HCT116 (cell line): ENCODE data around the gene RLN3. TPM values are rescaled to one million over a fixed set of nuclear protein-coding genes. Genes with fewer than 3 reads are reported as not detected.

Source experiments
- ATAC-seq: fragments of 200-7000 bp; cut with Tn5 transposase; 2 replicates; pipeline ENCODE4 v1.9.1; 2020; ENCODE audit warnings: mild to moderate bottlenecking, moderate library complexity
- BruUV-seq: library from RNA; stranded (reverse); fragments of 400-500 nt; replicated peaks from 2 replicates; lab custom pipeline; 2021; lab: Mats Ljungman, UMichigan
- CTCF ChIA-PET: fragments of 300-600 bp; sonication (Branson Sonifier 250); formaldehyde crosslinking; loops from one replicate; lab custom pipeline; 2021; ENCODE audit warnings: antibody characterized with exemption; lab: Charles Lee
- POLR2A ChIA-PET: fragments of 300-600, 350-600 bp; sonication (Branson Sonifier 250); formaldehyde crosslinking; loops from one replicate; lab custom pipeline; 2021; ENCODE audit warnings: antibody characterized with exemption; lab: Charles Lee
- RAD21 ChIA-PET, 2 experiments: fragments of 300-600 bp; sonication (Branson Sonifier 250); formaldehyde crosslinking; loops; one replicate each; lab custom pipeline; 2023; ENCODE audit warnings: low total read pairs in 2 of 2; ENCODE audit not compliant: uncharacterized antibody in 2 of 2, unreplicated experiment in 2 of 2, low non-redundant PET in 1 of 2; lab: Charles Lee
- DNase-seq: peaks from one replicate; pipeline ENCODE4 v3.0.0-alpha.2; 2010; ENCODE audit warnings: low read depth, low spot score
- H2AFZ ChIP-seq: fragments of 200-600 bp; shearing (Covaris generic), sonication (generic); 2 replicates; pipeline ENCODE4 v1.6.1; 2017; ENCODE audit warnings: low read depth, mixed run types, mixed read lengths, antibody characterized with exemption, low read length; ENCODE audit not compliant: poor library complexity, severe bottlenecking
- H3K27ac ChIP-seq: 2 replicates; pipeline ENCODE4 v1.5.1; 2012; ENCODE audit warnings: low read depth, low read length
- H3K27me3 ChIP-seq: fragments of 200-600 bp; sonication (generic); 2 replicates; pipeline ENCODE4 v1.6.1; 2016; ENCODE audit warnings: mixed run types, low read length, mixed read lengths; ENCODE audit not compliant: insufficient read depth
- H3K36me3 ChIP-seq, 2 experiments: fragments of 200-500 bp in 1 of 2; fragments of 200-600 bp in 1 of 2; sonication (Bioruptor generic) in 1 of 2; sonication (generic) in 1 of 2; 2 replicates each; pipeline versions ENCODE4 v1.5.1 to v1.6.1; 2014 to 2016; ENCODE audit warnings: low read length in 2 of 2, inconsistent platforms in 1 of 2, mixed read lengths in 1 of 2, mixed run types in 1 of 2; ENCODE audit not compliant: insufficient read depth in 2 of 2, control insufficient read depth in 1 of 2
- H3K4me1 ChIP-seq, 2 experiments: fragments of 200-600 bp in 1 of 2; sonication (generic) in 1 of 2; 2 replicates each; pipeline versions ENCODE4 v1.5.1 to v1.6.1; 2012 to 2017; ENCODE audit warnings: low read length in 2 of 2, inconsistent platforms in 1 of 2, mild to moderate bottlenecking in 1 of 2, mixed read lengths in 1 of 2, mixed run types in 1 of 2, moderate library complexity in 1 of 2; ENCODE audit not compliant: insufficient read depth in 2 of 2, control insufficient read depth in 1 of 2
- H3K4me2 ChIP-seq: fragments of 200-600 bp; sonication (generic); 2 replicates; pipeline ENCODE4 v1.6.1; 2017; ENCODE audit warnings: mixed run types, low read length, mixed read lengths
- H3K4me3 ChIP-seq, 2 experiments: fragments of 200-600 bp in 1 of 2; sonication (generic) in 1 of 2; replicated peaks in 1 of 2; 2 replicates each; pipeline ENCODE4 v1.5.1; 2011 to 2016; ENCODE audit warnings: low read length in 2 of 2, control low read depth in 1 of 2, low read depth in 1 of 2, mild to moderate bottlenecking in 1 of 2, mixed read lengths in 1 of 2, mixed run types in 1 of 2
- H3K79me2 ChIP-seq: fragments of 200-600 bp; sonication (generic); 2 replicates; pipeline ENCODE4 v1.6.1; 2017; ENCODE audit warnings: mild to moderate bottlenecking, mixed run types, low read length, moderate library complexity, mixed read lengths; ENCODE audit not compliant: insufficient read depth
- H3K9ac ChIP-seq: fragments of 200-600 bp; sonication (generic); 2 replicates; pipeline ENCODE4 v1.6.1; 2016; ENCODE audit warnings: low read length, mixed read lengths
- H3K9me2 ChIP-seq: fragments of 200-600 bp; sonication (generic), shearing (Covaris generic); 2 replicates; pipeline ENCODE4 v1.6.1; 2017; ENCODE audit warnings: mixed run types, mild to moderate bottlenecking, moderate library complexity; ENCODE audit not compliant: insufficient read depth
- H3K9me3 ChIP-seq, 2 experiments: fragments of 200-500 bp in 1 of 2; fragments of 200-600 bp in 1 of 2; sonication (Bioruptor generic) in 1 of 2; sonication (generic) in 1 of 2; 2 replicates each; pipeline ENCODE4 v1.6.1; 2014 to 2017; ENCODE audit warnings: low read length in 2 of 2, mixed read lengths in 2 of 2, inconsistent platforms in 1 of 2, low read depth in 1 of 2, mild to moderate bottlenecking in 1 of 2, mixed run types in 1 of 2, moderate library complexity in 1 of 2; ENCODE audit not compliant: control insufficient read depth in 1 of 2, insufficient read depth in 1 of 2
- H4K20me1 ChIP-seq: fragments of 200-600 bp; sonication (generic), shearing (Covaris generic); 2 replicates; pipeline ENCODE4 v1.6.1; 2017; ENCODE audit warnings: mixed run types, mild to moderate bottlenecking, moderate library complexity; ENCODE audit not compliant: insufficient read depth
- CBX3 ChIP-seq: IDR thresholded peaks from 2 replicates; pipeline ENCODE4 v1.6.1; 2012; ENCODE audit warnings: low read depth
- CEBPB ChIP-seq: IDR thresholded peaks from 2 replicates; pipeline ENCODE4 v1.6.1; 2012; ENCODE audit warnings: low read depth
- CTCF ChIP-seq, 3 experiments: fragments of 200-600 bp in 1 of 3; sonication (generic) in 1 of 3; IDR thresholded peaks in 2 of 3; conservative IDR thresholded peaks in 1 of 3; 2 replicates each; pipeline ENCODE4 v1.5.1; 2012 to 2017; ENCODE audit warnings: low read depth in 2 of 3, low read length in 2 of 3, antibody characterized with exemption in 1 of 3, borderline replicate concordance in 1 of 3, control low read depth in 1 of 3, mild to moderate bottlenecking in 1 of 3, mixed read lengths in 1 of 3, mixed run types in 1 of 3, moderate library complexity in 1 of 3; ENCODE audit not compliant: insufficient read depth in 1 of 3
- EGR1 ChIP-seq: IDR thresholded peaks from 2 replicates; pipeline ENCODE4 v1.6.1; 2012; ENCODE audit warnings: low read depth
- ELF1 ChIP-seq: IDR thresholded peaks from 2 replicates; pipeline ENCODE4 v1.6.1; 2012; ENCODE audit warnings: low read depth, borderline replicate concordance
- EZH2 ChIP-seq: fragments of 200-600 bp; sonication (generic); IDR thresholded peaks from 2 replicates; pipeline ENCODE4 v1.6.1; 2017; ENCODE audit warnings: antibody characterized with exemption, mixed run types
- EZH2phosphoT487 ChIP-seq: fragments of 200-600 bp; IDR thresholded peaks from 2 replicates; pipeline ENCODE4 v1.6.1; 2018; ENCODE audit warnings: antibody characterized with exemption, borderline replicate concordance
- FOSL1 ChIP-seq: IDR thresholded peaks from 2 replicates; pipeline ENCODE4 v1.6.1; 2012; ENCODE audit warnings: low read depth
- JUND ChIP-seq: IDR thresholded peaks from 2 replicates; pipeline ENCODE4 v1.6.1; 2012
- MAX ChIP-seq: IDR thresholded peaks from 2 replicates; pipeline ENCODE4 v1.6.1; 2012
- POLR2AphosphoS5 ChIP-seq: IDR thresholded peaks from 2 replicates; pipeline ENCODE4 v1.6.1; 2011; ENCODE audit warnings: mild to moderate bottlenecking, low read depth, low read length, moderate library complexity
- REST ChIP-seq: IDR thresholded peaks from 2 replicates; pipeline ENCODE4 v1.6.1; 2012; ENCODE audit warnings: low read depth
- SIN3A ChIP-seq: IDR thresholded peaks from 2 replicates; pipeline ENCODE4 v1.6.1; 2012; ENCODE audit warnings: low read depth
- SP1 ChIP-seq: IDR thresholded peaks from 2 replicates; pipeline ENCODE4 v1.6.1; 2012; ENCODE audit warnings: low read depth
- SRF ChIP-seq: IDR thresholded peaks from 2 replicates; pipeline ENCODE4 v1.6.1; 2012; ENCODE audit warnings: low read depth
- TCF7L2 ChIP-seq: IDR thresholded peaks from 2 replicates; pipeline ENCODE4 v1.7.0; 2011; ENCODE audit warnings: borderline replicate concordance, inconsistent platforms; ENCODE audit not compliant: insufficient read depth, insufficient read length; ENCODE audit errors: extremely low read depth
- YY1 ChIP-seq: IDR thresholded peaks from 2 replicates; pipeline ENCODE4 v1.6.1; 2011; ENCODE audit warnings: low read length, low read depth, moderate library complexity, mild to moderate bottlenecking; ENCODE audit not compliant: insufficient replicate concordance; ENCODE audit errors: extremely low read depth
- ZBTB33 ChIP-seq: IDR thresholded peaks from 2 replicates; pipeline ENCODE4 v1.6.1; 2011; ENCODE audit warnings: mild to moderate bottlenecking, low read length, moderate library complexity; ENCODE audit not compliant: insufficient replicate concordance; ENCODE audit errors: extremely low read depth
- ZFX ChIP-seq: fragments of 450-650 bp; IDR thresholded peaks from 2 replicates; pipeline ENCODE4 v1.6.1; 2017
- ZNF274 ChIP-seq: fragments of 200-500 bp; sonication (Bioruptor generic); IDR thresholded peaks from 2 replicates; pipeline ENCODE4 v1.6.1; 2014; ENCODE audit warnings: mild to moderate bottlenecking, low read depth, low read length, inconsistent platforms
- intact Hi-C: fragments of 100-400 bp; cut with micrococcal nuclease; formaldehyde crosslinking; loops from 2 replicates; pipeline ENCODE4 v1.10.0; 2022
- total RNA-seq: library from RNA; stranded (reverse); gene quantifications from one replicate; pipeline ENCODE4 v1.2.1, GENCODE V29; 2021; ENCODE audit not compliant: unreplicated experiment

Gene RLN3
- total RNA-seq, 1 experiment from 2014 or later, result not detected

- no peak for ATAC-seq
- no TSS peak for BruUV-seq
- H3K36me3 ChIP-seq, result no peaks in the 10 kb centered on the region; a peak in 1 of 4 replicates
- no peaks in the 10 kb centered on the region for H4K20me1 ChIP-seq
- ChIA-PET POLR2A (interaction anchor here (1.8 kb wide), 1 partner anchor 9 kb away, joined by 8 read pairs; the partner anchor contains the start of gene IL27RA), RAD21 (interaction anchor here in 1 of 2 experiments (0.6 kb wide), 1 partner anchor 387 kb away, joined by 3 read pairs; no protein-coding TSS in a partner anchor), CTCF (interaction anchor here (1.8 kb wide), 1 partner anchor 37 kb away, joined by 6 read pairs; no protein-coding TSS in a partner anchor)
- no peak overlapping the region for H3K4me2 ChIP-seq
- DNase-seq, result no peak
- H3K4me3 ChIP-seq, result no peak overlapping the region
- H3K9me2 ChIP-seq, result no peaks in the 10 kb centered on the region
- H3K79me2 ChIP-seq, result no peaks in the 10 kb centered on the region
- no peak for TF ChIP-seq YY1
- TF ChIP-seq JUND, result no peak
- no peak for TF ChIP-seq CEBPB
- no peak for TF ChIP-seq SP1
- no peak for TF ChIP-seq SIN3A
- no peak for TF ChIP-seq ZBTB33
- TF ChIP-seq ZFX, result no peak
- no peak for TF ChIP-seq MAX
- no peak for TF ChIP-seq EGR1
- no peak for TF ChIP-seq ELF1
- no peak for TF ChIP-seq CTCF (IDR thresholded peaks at IDR 0.05 in 2 of 3, conservative IDR thresholded peaks at IDR 0.05 in 1 of 3; ENCODE audit: borderline replicate concordance in 1 of 3, insufficient read depth in 1 of 3, low read depth in 2 of 3, low read length in 2 of 3)
- no peak for TF ChIP-seq EZH2
- no peak for TF ChIP-seq SRF
- no peak for TF ChIP-seq POLR2AphosphoS5
- TF ChIP-seq REST, result no peak
- no peak for TF ChIP-seq ZNF274
- TF ChIP-seq EZH2phosphoT487, result no peak
- no peak for TF ChIP-seq CBX3
- TF ChIP-seq TCF7L2, result no peak
- TF ChIP-seq FOSL1, result no peak
- peak overlapping the region; percentile 6 for H2AFZ ChIP-seq
- no peaks in the 10 kb centered on the region for H3K9me3 ChIP-seq
- intact Hi-C loops, result no loop called here
- H3K27ac ChIP-seq, result no peak overlapping the region
- H3K4me1 ChIP-seq, result peaks cover 10 to 42% of the 10 kb centered on the region in 2 experiments; a peak in 3 of 4 replicates
- H3K27me3 ChIP-seq, result no peaks in the 10 kb centered on the region
- H3K9ac ChIP-seq, result no peak overlapping the region
Measured at GRCh38 chr19:14022469-14022868, 5.5 kb upstream of the RLN3 start.
